Measurements from ENCODE around the gene FMO3.

FMO3 gene

GRCh38 chr1:171117085-171117484 is 26.4 kb downstream of the FMO3 start:
- no peak for DNase-seq

- no peak for DNase-seq
These were observed 28.9 kb downstream of the FMO3 start for GRCh38 chr1:171119648-171120047.

- DNase-seq = no peak
These were observed 31.6 kb downstream of the FMO3 start for GRCh38 chr1:171122299-171122698.

- DNase-seq = no peak
These were observed 32.2 kb downstream of the FMO3 start for GRCh38 chr1:171122893-171123292.

GRCh38 chr1:171126504-171126903 is 35.8 kb downstream of the FMO3 start:
- no peak for DNase-seq

- DNase-seq = no peak
These were observed 36.4 kb downstream of the FMO3 start for GRCh38 chr1:171127099-171127498.

- DNase-seq = no peak
These were observed 36.8 kb downstream of the FMO3 start for GRCh38 chr1:171127501-171127900.

- no peak for DNase-seq
These were observed 37.8 kb downstream of the FMO3 start for GRCh38 chr1:171128463-171128862.

- DNase-seq = no peak
These were observed 43.7 kb downstream of the FMO3 start for GRCh38 chr1:171134204-171134923.

GRCh38 chr1:171137580-171137979 is 46.9 kb downstream of the FMO3 start:
- no peak for DNase-seq

- no peak for DNase-seq
These were observed 48.3 kb downstream of the FMO3 start for GRCh38 chr1:171138980-171139379.

GRCh38 chr1:171139890-171140289 is 49.2 kb downstream of the FMO3 start:
- DNase-seq = no peak

GRCh38 chr1:171140401-171140800 is 49.7 kb downstream of the FMO3 start:
- no peak for DNase-seq

- no peak for DNase-seq
These were observed 50.4 kb downstream of the FMO3 start for GRCh38 chr1:171140956-171141687.

- no peak for DNase-seq
These were observed 51.1 kb downstream of the FMO3 start for GRCh38 chr1:171141688-171142415.

GRCh38 chr1:171142416-171143385 is 52.0 kb downstream of the FMO3 start:
- DNase-seq = no peak

GRCh38 chr1:171150156-171150555 is 59.5 kb downstream of the FMO3 start:
- DNase-seq = no peak

GRCh38 chr1:171152549-171152948 is 61.8 kb downstream of the FMO3 start:
- no peak for DNase-seq

- no peak for DNase-seq
These were observed 64.8 kb downstream of the FMO3 start for GRCh38 chr1:171155484-171155883.

GRCh38 chr1:171158096-171158495 is 67.4 kb downstream of the FMO3 start:
- DNase-seq = no peak

GRCh38 chr1:171158551-171158950 is 67.8 kb downstream of the FMO3 start:
- no peak for DNase-seq

- DNase-seq = no peak
These were observed 68.4 kb downstream of the FMO3 start for GRCh38 chr1:171159148-171159547.

GRCh38 chr1:171160211-171160610 is 69.5 kb downstream of the FMO3 start:
- no peak for DNase-seq

Measured in activated CD4-positive, CD25-positive, alpha-beta regulatory T cell treated with anti-CD3 and anti-CD28 coated beads, Interleukin-2, amount 50 U/mL, for 72 hours (primary cell).